GM19395 (cell line): Measurements from ENCODE around the gene APC2.

ENCODE experiments used
- ATAC-seq: cut with Tn5 transposase; IDR thresholded peaks from one replicate; pipeline ENCODE4 v1.9.1; 2021; ENCODE audit warnings: mild to moderate bottlenecking, moderate library complexity; ENCODE audit not compliant: unreplicated experiment

APC2 gene

DNA sequence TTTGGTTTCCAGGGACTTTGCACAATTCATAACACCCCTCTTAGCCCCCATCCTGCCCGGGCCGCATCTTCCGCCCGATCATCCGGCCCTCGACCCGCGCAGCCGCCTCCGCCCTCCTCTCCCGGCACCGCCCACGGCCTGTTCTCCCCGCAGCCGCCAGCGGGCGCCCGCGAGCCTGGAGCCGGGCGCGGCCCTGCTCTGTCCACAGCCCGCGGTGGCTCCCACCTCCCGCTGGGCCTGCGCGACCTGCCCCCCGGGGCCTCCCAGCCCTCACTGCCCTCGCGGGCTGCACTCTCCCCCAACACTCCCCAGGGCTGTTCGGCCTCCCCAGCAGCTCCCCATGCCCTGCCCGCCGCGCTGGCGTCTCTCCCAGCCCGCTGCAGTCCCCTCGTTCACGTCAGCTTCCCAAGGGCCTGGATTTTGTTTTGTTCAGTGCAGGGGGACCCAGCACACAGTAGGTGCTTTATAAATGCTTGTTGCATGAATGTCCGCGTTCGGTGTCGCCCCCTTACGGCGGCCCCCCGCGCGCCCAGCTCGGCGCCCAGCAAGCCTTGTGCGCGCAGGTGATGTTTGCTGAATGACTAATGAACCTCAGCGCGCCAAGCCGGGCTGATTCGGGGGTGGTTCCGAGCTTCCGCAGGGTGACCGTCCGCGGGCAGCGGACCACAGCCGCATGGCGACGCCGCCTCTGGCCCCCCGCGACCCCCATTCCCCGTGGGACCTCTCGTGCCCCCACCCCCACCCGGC, 4.6 kb upstream of the APC2 start:
- ATAC-seq, result no peak

DNA sequence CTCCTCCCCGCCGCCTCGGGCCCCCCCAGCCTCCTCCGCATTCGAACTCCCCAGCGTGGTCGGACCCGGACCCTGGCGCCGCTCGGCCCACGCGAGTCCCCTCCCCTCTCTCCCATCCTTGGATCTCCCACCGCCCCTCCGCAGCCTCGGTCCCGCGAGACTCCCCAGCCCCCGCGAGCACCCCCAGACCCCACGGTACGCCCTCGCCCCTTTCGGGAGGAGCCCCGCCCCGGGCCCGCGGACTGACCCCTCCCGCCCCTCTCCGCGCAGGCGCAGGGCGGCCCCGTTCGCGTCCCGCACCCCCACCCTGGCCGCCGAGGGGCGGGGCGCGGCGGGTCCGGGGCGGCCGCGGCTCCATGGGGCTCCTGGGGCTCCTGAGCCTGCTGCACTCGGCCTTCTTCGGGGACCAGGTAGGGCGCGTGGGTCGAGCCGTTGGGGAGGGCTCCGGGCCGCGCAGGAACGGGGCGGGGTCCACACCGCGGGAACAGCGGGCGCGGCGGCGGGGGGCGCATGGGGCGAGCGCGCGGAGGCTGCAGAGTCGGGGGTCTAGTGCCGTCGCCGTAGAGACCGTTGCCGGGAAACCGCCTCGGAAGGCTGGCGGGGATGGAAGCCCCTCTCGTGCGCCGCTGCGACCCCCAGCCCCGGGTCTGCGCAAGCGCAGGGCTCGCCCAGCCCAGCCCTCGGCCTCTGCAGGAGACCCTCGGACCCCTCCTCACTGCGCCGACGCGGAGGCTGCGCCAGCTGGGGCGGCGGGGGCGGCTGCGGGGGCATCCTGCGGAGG, 3.8 kb upstream of the APC2 start:
- no peak for ATAC-seq

DNA sequence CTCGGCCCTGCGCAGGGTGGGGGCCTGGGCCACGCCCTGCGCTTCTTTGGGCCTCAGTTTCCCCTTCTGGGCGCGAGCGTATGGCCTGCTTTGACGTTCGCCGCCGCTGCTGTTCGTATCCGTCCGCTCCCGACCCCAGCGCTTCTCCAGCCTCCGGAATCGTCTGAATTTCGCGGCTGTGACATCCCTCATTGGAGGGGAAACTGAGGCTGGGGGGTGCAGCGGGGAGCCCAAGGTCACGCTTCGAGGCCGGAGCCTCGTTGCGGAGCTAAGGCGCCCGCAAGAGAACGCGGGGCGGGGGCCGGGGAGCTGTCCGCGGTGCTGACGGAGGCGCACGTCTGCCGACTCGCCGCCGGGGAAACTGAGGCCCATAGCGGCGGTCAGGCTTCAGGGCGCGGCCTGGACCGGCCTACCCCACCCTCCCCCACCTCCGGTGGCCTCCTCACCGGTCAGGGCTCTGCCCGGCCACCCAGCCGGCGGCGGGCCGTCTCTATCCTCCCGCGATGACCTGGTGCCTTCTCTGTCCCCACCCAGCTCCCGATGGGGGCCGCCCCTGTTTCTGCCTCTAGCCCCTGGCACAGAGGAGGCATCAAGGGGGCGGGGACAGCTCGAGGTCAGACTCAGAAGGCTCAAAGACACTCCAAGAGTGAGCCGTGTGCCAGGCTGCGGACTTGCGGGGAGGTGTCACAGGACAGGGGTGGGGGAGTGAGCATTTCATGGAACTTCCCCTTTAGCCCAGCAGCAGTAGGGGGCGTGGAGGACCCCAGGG, 3.0 kb upstream of the APC2 start:
- no peak for ATAC-seq

DNA sequence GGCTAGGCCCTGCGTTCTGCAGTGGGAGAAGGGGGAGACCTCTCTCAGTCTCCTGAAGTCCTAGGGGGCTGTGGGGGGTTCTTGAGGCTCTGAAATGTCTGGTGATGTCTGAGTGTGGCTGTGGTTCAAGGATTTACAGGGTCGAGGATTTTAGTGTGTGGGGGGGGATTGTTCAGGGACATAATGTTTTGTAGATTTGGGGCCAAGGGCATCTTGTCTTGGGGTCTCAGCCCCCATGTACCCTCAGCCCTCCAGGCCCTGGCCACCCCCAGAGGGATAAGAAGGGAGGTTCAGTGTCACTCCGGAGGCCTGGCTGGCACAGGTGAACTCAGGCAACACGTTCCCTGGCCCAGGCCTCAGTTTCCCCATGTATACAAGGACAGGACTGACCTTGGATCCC, 2.4 kb upstream of the APC2 start:
- no peak for ATAC-seq

DNA sequence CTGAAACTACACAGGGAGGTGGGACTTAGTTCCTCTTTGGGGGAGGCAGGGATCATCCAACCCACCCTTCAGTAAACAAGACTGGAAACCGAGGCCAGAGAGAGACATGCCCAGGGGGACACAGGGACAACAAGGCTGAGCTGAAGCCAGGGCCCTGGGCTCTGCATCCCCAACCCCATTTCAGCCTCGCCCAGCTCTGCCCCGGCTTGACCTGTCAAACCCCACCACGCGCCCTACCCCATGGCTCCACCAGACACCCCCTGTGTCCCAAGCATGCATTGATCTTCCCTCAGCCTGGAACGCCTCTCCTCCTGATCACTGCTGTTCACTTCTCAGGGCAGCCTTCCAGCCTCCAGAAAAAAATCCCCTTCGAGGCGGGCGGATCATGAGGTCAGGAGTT, 2.0 kb upstream of the APC2 start:
- no peak for ATAC-seq

DNA sequence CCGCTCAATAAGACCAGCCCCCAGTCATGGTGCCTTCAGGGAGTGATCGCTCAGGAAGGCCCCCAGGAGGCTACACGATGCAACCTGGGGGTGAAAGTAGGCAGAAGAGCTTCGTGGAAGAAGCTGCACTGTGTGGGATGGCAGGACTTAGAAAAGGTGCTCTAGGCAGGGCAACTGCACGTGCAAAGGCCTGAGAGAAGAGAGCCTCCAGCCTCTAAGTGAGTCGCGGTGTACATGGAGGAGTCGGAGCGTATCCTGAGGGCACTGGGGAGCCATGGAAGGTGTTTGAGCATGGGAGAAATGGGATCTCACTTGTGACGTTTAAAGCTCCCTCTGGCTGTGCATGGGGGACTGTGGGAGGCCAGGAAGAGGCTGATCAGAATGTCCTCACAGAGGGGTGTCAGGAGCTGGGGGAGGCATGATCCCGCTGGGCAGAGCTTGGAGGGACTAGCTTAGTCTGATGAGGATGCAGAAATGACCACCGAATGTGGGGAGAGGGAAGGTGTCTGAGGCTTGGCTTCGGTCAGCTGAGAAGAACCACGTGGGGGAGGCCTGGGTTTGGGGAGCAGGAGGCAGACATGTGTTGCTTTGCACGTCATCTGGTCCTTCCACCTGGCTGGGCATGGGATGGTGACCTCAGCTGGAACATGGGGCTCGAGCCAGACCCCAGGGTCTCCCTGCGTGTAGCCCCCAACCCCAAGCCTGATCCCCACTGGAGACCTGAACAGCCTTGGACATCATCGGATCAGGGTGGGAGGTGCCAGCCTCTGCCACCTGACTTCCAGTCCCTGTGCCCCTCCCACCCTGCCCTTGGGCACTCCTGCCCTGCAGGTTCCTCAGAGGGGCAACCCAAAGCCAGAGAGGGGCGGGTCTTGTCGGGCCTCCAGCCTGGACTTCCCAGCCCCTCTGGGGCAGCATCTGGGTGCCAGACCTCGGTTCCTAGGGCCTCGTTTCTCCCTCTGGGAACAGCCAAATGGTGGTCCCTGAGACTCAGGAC, 1.1 kb downstream of the APC2 start:
- ATAC-seq, result no peak

DNA sequence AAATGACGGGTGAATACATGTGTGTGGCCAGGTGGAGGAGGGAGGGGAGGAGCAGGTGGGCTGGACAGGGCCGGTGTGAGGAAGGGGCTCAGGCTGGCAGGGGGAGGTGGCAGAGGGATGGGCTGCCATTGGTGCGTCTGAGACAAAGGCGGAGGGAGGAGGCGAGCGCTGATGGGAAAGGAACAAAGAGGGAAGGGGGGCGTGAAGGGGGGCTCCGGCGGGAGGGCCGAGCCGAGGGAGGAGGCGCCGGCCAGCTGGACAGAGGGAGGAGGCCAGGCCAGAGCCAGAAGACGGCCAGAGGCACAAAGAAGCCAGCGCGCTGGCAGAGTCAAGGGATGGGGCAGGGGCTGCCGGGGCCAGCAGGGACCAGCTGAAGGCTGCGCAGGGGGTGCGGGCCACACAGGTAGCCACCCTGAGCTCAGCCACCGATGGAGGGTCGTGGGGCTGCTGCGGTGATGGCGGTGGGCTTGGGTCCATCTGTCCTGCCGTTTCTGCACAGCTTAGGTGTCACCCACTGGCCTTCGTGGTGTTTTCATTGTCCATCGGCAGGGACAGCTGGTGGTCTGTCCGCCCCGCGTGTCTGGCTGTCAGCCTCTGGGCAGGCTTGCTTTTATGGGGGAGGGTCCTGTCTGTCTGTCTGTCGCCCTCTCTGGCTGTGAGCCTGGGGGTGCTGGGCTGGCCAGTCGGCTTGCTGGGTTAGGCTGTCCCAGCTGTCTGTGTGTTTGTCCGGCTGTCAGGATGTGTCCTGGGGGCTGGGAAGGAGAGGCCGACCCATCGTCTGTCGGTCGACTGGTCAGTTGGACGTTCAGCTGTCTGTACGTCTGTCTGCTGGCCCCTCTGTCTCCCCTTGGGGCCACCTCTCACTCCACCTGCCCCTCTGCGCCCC, 2.2 kb downstream of the APC2 start:
- ATAC-seq, result no peak

DNA sequence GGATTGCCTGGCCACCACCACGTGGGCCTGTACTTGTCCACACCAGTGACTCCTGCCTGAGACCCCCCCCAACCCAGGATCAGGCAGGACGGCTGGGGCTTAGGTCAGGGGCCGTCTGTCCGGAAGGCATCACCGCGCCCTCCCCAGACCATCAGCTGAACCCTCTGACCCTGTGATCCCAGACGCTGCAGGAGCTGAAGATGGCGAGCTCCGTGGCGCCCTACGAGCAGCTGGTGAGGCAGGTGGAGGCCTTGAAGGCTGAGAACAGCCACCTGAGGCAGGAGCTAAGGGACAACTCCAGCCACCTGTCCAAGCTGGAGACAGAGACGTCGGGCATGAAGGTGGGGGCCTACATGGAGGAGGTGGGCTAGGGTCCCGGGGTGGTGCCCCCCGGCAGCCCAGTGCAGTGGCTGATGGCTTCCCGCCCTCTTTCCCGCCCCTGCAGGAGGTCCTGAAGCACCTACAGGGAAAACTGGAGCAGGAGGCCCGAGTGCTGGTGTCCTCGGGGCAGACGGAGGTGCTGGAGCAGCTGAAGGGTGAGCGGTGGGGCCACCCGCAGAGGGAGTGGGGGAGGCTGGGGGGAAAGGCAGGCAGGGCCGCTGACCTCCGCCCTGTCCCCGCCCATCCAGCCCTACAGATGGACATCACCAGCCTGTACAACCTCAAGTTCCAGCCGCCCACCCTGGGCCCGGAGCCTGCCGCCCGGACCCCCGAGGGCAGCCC, 3.0 kb downstream of the APC2 start:
- no peak for ATAC-seq

DNA sequence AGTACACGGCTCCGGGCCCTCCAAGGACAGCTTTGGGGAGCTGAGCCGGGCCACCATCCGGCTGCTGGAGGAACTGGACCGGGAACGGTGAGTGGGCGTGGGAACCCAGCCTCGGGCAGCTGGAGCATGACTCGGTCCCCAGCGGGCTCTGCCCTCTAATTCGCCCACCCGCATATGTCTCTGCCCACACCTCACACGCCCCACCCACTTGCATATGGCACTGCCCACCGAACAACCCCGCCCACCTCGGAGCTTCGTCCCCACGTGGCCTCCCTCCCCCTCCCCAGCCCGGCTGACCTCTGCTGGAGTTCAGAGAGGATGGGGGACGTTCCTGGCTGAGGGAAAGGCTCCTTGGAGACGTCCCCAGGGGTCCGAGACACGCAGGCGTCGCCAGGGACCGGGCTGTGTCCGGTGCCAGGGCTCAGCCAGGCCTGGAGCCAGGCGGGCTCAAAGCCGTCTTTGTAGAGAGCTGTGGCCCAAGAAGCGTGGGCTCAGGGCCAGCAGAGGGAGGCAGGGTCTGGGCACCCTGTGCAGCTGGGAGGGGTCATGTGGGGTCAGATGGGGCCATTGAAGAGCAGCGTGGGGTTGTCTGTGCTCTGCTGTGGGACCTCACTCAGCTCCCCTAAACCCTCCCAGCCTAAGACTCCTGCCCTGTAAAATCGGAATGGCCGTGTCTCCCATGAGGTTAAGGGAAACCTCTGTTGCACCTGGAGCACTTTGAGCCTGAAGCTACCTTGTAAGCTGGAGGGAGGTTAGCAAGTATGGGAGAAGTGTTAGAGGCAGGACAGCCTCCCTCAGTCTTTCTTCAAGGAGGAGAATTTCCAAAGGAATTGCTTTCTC, 3.8 kb downstream of the APC2 start:
- ATAC-seq, result no peak

DNA sequence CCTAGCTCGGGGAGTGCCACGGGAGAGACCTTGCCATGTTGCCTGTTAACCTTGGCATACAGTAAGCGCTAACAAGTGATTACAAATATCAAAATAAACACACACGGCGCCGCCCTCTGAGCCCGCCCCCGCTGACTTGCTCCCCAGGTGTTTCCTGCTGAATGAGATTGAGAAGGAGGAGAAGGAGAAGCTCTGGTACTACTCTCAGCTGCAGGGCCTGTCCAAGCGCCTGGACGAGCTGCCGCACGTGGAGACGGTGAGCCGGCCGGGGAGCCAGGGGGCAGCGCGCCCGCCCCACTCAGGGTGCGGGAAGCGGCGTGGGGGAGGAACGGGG, 5.0 kb downstream of the APC2 start:
- ATAC-seq, result no peak

DNA sequence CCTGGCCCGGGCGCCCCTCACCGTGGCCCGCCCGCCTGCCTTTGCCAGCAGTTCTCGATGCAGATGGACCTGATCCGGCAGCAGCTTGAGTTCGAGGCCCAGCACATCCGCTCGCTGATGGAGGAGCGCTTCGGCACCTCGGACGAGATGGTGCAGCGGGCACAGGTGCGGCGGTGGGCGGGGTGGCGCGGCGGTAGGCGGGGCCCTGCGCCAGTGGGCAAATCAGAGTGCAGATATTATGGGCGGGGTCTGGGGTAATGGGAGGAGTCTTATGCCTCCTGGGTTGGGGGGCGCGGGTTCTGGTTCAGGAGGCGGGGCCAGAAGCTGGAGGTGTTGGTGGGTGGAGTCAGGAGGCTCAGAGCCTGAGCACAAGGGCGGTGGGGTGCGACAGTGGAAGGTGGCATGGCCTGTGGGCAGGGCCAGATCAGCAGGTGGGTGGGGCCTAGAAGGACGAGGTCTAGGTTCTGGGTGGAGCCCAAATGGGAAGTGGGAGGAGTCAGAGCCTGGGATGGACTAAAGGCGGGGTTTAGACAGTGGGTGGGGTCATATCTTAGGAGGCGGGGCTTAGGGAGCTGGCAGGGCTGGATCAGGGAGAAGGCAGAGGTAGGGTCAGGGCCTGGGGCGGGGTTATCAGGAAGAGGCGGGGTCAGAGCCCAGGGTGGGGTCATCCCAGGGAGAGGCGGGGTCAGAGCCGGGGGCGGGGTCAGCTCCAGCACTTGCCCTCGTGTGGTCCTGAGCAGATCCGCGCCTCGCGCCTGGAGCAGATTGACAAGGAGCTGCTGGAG, 5.6 kb downstream of the APC2 start:
- no peak for ATAC-seq

DNA sequence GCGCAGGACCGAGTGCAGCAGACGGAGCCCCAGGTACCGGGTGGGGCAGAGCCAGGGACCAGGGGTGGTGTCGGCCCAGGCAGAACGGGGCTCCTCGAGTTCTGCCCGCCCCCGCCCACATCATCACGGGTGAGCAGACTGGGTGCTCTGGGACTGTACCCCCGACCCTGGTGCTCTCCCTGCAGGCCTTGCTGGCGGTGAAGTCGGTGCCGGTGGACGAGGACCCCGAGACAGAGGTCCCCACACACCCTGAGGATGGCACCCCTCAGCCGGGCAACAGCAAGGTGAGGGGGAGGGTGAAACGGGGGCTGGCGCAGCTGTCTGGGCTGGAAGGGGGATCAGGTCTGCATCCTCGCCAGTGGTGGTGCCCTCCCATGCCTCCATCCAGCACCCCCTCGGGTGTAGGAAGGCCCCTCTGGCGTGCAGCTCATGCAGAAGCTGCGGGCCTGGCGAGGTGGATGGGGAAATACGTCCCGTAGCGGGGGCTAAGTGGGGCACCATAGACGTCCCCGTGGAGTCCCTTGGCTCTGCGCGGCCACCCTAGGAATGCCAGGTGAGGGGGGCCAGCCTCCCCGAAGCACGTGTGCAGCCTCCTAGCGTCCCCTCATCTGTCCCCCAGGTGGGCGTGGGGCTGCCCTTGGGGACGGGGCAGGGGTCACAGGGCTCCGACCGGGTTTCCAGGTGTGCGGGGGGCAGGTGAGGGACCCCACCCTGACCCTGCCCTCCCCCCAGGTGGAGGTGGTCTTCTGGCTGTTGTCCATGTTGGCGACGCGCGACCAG, 6.4 kb downstream of the APC2 start:
- ATAC-seq, result no peak

DNA sequence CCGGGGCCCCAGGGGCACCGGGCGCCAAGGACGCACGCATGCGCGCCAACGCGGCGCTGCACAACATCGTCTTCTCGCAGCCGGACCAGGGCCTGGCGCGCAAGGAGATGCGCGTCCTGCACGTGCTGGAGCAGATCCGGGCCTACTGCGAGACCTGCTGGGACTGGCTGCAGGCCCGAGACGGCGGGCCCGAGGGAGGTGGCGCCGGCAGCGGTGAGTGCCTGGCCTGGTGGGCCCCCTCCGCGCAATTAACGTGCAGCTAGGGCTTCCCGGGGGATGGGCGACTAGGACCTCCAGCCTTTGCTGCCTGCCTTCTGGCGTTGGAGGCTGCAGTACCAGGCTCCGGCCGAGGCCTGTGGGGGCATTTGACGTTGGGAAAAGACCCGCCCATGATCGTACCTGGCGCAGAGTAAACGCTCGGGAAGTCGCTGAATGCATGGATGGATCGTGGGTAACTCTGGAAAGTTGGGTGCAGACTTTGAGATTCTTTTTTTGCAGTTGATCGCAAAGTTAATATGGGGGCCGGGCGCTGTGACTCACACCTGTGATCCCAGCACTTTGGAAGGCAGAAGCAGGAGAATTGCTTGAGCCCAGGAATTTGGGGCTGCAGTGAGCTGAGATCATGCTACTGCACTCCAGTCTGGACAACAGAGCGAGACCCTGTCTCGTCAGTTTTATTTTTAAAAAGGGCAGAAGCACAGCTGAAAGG, 7.3 kb downstream of the APC2 start:
- ATAC-seq, result no peak

DNA sequence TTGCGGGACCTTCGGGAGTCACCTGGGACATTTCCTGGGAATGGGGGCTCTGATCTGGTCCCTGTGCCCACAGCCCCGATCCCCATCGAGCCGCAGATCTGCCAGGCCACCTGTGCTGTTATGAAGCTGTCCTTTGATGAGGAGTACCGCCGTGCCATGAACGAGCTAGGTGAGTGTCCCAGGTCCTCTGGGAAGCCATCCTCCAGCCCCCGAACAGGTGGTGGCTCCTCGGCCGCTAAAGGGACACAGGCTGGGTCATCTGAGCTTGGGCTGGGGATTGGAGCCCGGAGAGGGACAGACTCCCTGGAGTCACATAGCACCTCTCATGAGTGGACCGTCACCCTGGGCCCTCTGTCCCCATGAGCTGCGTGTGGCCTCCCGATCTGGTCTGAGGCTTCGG, 8.0 kb downstream of the APC2 start:
- ATAC-seq, result no peak

DNA sequence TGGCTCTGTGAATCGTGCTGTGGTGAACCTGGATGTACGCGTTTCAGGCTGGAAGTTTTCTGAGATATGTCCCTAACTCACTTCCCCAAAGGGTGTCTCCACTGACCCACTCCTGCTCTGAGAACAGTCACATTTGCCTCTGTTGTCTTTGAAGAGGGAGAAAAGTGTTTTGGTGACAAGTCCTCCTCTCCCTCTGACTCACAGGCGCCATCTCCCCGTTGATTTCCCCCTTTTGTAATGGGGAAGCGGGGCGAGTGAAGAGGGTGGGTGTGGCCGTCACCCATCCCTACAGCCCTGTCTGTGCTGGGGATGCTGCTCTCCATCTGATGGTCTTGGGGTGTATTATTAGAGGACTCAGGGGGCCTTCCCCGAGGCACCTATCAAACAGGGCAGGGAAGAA, 9.6 kb downstream of the APC2 start:
- ATAC-seq, result no peak
